Measurements from ENCODE around the gene KIF26B.

KIF26B gene

GRCh38 chr1:245172026-245172425, 17.2 kb downstream of the KIF26B start:
- DNase-seq (ENCODE audit: low read depth in 2 of 2): no peak

DNA sequence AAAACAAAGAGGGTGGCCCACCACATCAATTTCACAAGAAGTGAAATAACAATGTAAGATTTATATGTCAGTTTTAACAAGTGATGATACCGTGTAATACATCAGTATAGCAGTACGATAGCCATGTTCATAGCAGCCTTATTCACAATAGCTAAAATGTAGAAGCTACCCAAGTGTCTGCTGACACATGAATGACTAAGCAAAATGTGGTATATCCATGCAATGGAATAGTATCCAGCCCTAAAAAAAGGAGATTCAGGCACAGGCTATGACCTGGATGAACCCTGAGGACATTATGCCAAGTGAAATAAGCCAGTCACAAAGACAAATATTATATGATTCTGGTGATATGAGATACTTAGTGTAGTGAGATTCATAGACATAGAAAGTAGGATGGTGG, 18.0 kb downstream of the KIF26B start:
- DNase-seq (ENCODE audit: low read depth in 2 of 2): no peak

GRCh38 chr1:245173446-245174211, 18.8 kb downstream of the KIF26B start:
- no peak for DNase-seq (ENCODE audit: low read depth in 2 of 2)

GRCh38 chr1:245177071-245177900, 22.5 kb downstream of the KIF26B start:
- DNase-seq (ENCODE audit: low read depth in 2 of 2): no peak

DNA sequence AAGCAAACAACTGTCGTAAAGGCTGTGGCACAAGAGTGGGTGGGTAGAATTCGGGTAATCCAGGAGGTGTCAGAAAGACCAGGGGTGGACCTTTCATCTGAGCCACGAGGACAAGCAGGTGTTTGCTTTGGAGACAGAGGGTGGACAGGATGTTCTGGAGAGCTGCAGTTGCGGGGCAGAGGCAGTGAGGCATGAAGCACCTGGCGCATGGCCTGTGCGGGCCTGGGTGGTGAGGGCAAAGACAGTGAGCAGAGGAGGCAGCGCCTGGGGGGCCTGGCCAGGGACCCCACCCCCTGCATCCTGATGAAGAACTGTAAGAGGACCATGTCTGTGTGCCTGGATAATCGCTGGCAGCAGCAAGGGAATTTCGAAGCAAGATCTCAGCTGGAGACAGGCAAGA, 24.9 kb downstream of the KIF26B start:
- no peak for DNase-seq (ENCODE audit: low read depth in 2 of 2)

DNA sequence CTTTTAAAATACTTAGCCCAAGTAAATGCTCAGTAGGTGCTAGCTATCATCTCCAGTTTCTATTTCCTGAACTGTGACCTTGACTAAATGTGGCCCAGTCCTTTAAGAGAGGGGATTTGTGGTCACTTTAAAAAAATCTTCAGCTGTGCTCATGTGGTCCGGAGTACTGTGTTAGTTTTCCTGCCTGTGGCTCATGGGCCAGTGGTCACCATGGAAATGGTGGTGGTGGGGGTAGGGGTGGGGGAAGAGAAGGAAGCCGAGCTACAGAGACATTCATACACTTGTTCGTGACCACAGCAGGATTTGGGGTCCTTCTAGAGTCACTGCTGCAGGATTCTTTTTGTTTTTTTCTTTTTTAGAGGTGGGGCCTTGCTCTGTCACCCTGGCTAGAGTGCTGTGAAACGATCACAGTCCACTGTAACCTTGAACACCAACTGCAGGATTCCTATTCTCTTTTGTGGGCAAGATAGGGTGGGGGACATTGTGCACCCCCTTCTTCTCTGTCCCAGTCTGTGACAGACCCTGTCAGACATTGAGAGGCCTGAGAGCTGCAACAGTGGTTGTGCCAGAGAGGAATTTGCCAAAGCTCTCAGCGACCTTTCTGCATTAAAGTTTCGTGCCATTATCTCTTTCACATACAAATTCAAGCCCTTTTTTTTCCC, 25.8 kb downstream of the KIF26B start:
- DNase-seq (ENCODE audit: low read depth in 2 of 2): no peak

DNA sequence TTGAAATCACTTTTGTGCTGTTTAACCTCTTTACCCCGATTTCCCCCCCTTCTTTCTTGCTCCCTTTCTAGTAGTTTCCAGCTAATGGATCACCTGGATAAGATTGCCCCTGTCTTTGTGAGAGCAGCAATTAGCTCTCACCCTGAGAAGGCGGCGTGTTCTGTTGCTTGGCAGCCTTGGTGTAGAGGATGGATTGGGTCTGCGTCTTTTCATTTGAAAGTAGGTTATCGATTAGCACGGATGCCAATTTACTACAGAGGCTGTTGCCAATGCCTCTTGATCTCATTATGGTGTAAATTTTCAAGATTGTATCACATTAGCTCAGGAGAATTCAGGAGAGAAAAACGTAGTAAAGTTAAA, 26.4 kb downstream of the KIF26B start:
- DNase-seq (ENCODE audit: low read depth in 2 of 2): no peak

- no peak for DNase-seq (ENCODE audit: low read depth in 2 of 2)
Observed at GRCh38 chr1:245182028-245182427, 27.2 kb downstream of the KIF26B start.

- DNase-seq (ENCODE audit: low read depth in 2 of 2): no peak
Observed at GRCh38 chr1:245183429-245183828, 28.6 kb downstream of the KIF26B start.

DNA sequence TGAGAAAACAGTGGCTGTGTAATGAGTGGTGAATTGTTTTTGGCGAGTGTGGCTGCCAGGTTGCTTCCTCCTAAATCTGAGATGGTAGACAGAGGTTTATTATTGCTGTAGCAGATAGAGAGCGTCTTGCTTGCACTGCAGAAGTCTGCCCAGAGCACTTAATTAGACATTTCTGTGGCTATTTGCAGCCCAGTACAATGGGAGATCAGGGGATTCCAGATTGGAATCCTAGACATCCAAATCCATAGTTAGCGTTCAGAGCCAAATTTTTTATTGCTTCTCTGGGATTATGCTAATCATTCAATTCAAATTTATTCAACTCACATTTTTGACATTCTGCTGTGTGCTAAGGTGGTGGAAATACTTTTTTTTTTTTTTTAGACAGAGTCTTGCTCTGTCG, 30.0 kb downstream of the KIF26B start:
- no peak for DNase-seq (ENCODE audit: low read depth in 2 of 2)

GRCh38 chr1:245188403-245188802, 33.6 kb downstream of the KIF26B start:
- no peak for DNase-seq (ENCODE audit: low read depth in 2 of 2)

DNA sequence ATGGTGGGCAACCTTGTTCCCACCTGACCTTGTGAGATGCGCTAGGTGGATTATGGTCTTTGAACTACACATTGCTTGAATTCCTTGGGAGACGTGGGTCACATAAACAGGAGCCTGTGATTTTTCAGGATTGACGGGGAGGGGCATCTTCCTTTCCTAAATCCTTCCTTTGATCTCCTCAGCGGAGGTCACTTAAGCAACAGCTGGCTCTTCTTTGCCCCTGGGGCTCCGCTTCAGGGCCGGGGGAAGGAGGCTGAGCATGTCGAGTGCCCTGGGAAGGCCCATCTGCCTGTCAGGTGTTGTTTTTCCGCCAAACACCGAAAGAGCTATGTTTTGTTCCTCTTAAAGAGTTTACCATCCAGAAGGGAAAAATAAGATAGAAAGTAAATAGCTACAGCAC, 40.6 kb downstream of the KIF26B start:
- DNase-seq (ENCODE audit: low read depth in 2 of 2): no peak

DNA sequence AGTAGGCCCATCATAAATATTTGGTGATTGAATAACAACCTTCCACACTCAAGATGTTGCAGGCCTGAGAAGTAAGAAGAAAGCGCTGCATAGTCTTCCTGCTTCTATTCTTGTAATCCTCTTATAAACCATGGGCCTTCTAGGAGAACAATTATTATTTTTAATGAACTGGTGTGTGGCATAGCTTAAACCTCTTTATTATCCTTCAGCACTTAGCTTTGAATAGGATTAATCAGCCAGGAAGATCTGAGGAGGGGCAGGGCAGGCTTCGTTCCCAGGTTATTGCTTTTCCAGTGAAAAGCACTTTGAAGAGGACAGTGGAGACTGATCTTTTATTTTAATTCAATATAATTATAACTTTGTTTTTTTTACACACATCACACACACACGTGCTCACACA, 42.3 kb downstream of the KIF26B start:
- DNase-seq (ENCODE audit: low read depth in 2 of 2): no peak

DNA sequence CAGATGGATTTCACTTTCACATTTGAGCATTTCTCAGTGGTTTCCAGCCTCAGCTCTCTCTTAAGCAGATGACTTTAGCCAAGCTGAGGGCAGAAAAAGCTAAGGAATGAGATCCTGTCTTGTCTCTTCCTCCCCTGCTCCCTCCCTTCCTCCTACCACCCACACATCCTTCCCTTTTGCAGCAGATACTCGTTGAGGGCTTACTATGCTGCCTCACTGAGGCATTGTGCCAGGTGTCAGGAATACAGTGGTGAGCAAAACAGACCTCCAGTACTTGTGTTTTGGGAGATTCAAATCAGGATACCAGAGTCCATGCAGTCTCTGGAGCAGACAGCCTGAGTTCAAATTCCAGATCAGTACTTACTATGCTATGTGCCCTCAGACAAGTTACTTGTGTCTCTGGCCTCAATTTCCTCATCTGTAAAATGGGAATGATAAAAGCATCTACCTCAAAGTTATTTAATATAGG, 43.2 kb downstream of the KIF26B start:
- no peak for DNase-seq (ENCODE audit: low read depth in 2 of 2)

- DNase-seq (ENCODE audit: low read depth in 2 of 2): no peak
Observed at GRCh38 chr1:245198748-245199516, 44.1 kb downstream of the KIF26B start.

- no peak for DNase-seq (ENCODE audit: low read depth in 2 of 2)
Observed at GRCh38 chr1:245200146-245200545, 45.4 kb downstream of the KIF26B start.

- DNase-seq (ENCODE audit: low read depth in 2 of 2): no peak
Observed at GRCh38 chr1:245201201-245201600, 46.4 kb downstream of the KIF26B start.

GRCh38 chr1:245201827-245202226, 47.0 kb downstream of the KIF26B start:
- no peak for DNase-seq (ENCODE audit: low read depth in 2 of 2)

DNA sequence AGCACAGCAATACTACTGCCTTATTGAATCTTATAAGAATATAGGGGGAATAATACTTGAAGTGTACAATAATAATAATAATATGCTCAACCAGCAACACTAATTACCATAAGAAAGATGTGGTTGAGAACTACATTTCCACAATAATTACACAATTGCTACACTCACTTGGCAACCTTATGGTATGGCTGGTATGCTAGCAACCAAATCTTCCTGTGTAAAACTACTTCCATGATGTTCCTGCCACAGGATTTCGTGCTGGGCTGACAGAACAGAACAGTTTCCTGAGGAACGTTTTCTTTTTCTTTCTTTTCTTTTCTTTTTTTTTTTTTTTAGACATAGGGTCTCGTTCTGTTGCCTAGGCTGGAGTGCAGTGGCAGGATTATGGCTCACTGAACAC, 50.6 kb downstream of the KIF26B start:
- DNase-seq (ENCODE audit: low read depth in 2 of 2): no peak

DNA sequence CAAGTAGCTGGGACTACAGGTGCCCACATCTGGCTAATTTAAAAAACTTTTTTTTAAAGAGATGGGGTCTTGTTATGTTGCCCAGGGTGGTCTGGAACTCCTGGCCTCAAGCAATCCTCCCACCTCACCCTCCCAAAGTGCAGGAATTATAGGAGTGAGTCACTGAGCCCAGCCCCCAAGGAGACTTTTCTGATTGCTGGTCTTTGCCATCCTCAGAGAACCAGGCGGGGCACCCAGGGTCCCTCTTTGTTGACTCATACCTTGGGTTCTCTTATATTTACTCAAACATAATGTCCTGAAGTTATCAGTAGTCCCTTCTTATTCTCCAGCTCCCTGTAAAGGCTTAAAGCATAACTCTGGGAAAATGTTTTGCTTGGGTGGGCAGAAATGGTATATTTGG, 51.1 kb downstream of the KIF26B start:
- DNase-seq (ENCODE audit: low read depth in 2 of 2): no peak

GRCh38 chr1:245207056-245207638, 52.4 kb downstream of the KIF26B start:
- DNase-seq (ENCODE audit: low read depth in 2 of 2): no peak
